Measurements from ENCODE around the gene TSPAN2. TPM values are rescaled to one million over a fixed set of nuclear protein-coding genes. Genes with fewer than 3 reads are reported as not detected.

Gene TSPAN2
- total RNA-seq, 1 donor: 0.18 TPM

GRCh38 chr1:115135681-115136080 is 46.4 kb upstream of the TSPAN2 start:
- H3K4me3 ChIP-seq (ENCODE audit: low read depth, low read length): no peak overlapping the region
- no peak for TF ChIP-seq CTCF (IDR thresholded peaks at IDR 0.05; ENCODE audit: insufficient read depth, low read length)
- peak; percentile 73 for DNase-seq (ENCODE audit: low read depth)

- H3K4me3 ChIP-seq (ENCODE audit: low read depth, low read length): no peak overlapping the region
- TF ChIP-seq CTCF (IDR thresholded peaks at IDR 0.05; ENCODE audit: insufficient read depth, low read length): peak; percentile 33
- DNase-seq (ENCODE audit: low read depth): peak; percentile 90
Measured at GRCh38 chr1:115134850-115135480, 45.7 kb upstream of the TSPAN2 start.

GRCh38 chr1:115134231-115134630 is 44.9 kb upstream of the TSPAN2 start:
- no peak overlapping the region for H3K4me3 ChIP-seq (ENCODE audit: low read depth, low read length)
- no peak for DNase-seq (ENCODE audit: low read depth)
- TF ChIP-seq CTCF (IDR thresholded peaks at IDR 0.05; ENCODE audit: insufficient read depth, low read length): no peak

- TF ChIP-seq CTCF (IDR thresholded peaks at IDR 0.05; ENCODE audit: insufficient read depth, low read length): no peak
- no peak overlapping the region for H3K4me3 ChIP-seq (ENCODE audit: low read depth, low read length)
- DNase-seq (ENCODE audit: low read depth): peak; percentile 71
Measured at GRCh38 chr1:115133440-115133839, 44.1 kb upstream of the TSPAN2 start.

- DNase-seq (ENCODE audit: low read depth): no peak
- no peak for TF ChIP-seq CTCF (IDR thresholded peaks at IDR 0.05; ENCODE audit: insufficient read depth, low read length)
- no peak overlapping the region for H3K4me3 ChIP-seq (ENCODE audit: low read depth, low read length)
Measured at GRCh38 chr1:115130786-115131185, 41.5 kb upstream of the TSPAN2 start.

GRCh38 chr1:115129071-115129640 is 39.9 kb upstream of the TSPAN2 start:
- H3K4me3 ChIP-seq (ENCODE audit: low read depth, low read length): no peak overlapping the region
- TF ChIP-seq CTCF (IDR thresholded peaks at IDR 0.05; ENCODE audit: insufficient read depth, low read length): no peak
- no peak for DNase-seq (ENCODE audit: low read depth)

GRCh38 chr1:115127539-115127938 is 38.2 kb upstream of the TSPAN2 start:
- H3K4me3 ChIP-seq (ENCODE audit: low read depth, low read length): no peak overlapping the region
- no peak for DNase-seq (ENCODE audit: low read depth)
- TF ChIP-seq CTCF (IDR thresholded peaks at IDR 0.05; ENCODE audit: insufficient read depth, low read length): no peak

Measured in fibroblast of the aortic adventitia (primary cell).